ENCODE measurements around the gene PAM16. TPM values are rescaled to one million over a fixed set of nuclear protein-coding genes. Genes with fewer than 3 reads are reported as not detected.

PAM16 gene
- polyA plus RNA-seq, 1 donor from 2014 or later, result 145 TPM

GRCh38 chr16:4369007-4369733 lies 18.0 kb upstream of the PAM16 start:
- Histone ChIP-seq H2AFZ (ENCODE audit: low read depth, low read length) (no peak overlapping the region), H3K36me3 (ENCODE audit: insufficient read depth, low read length) (no peaks in the 10 kb centered on the region), H3K27me3 (ENCODE audit: insufficient read depth, low read depth, low read length) (peaks cover 11% of the 10 kb centered on the region), H3F3A (ENCODE audit: insufficient read depth, low read length, poor library complexity, severe bottlenecking) (no peaks in the 10 kb centered on the region), H3K4me2 (ENCODE audit: low read length) (no peak overlapping the region), H3K9me3 (ENCODE audit: low read length) (no peaks in the 10 kb centered on the region), H3K79me2 (replicated peaks; ENCODE audit: insufficient read depth, low read length) (no peaks in the 10 kb centered on the region), H4K20me1 (ENCODE audit: insufficient read depth) (no peaks in the 10 kb centered on the region), H3K4me3 (ENCODE audit: low read length) (no peak overlapping the region), H3K9me2 (ENCODE audit: insufficient read depth, low read length) (no peaks in the 10 kb centered on the region), H3K9ac (ENCODE audit: low read length) (no peak overlapping the region), H3K27ac (ENCODE audit: low read length) (no peak overlapping the region)
- no peak for TF ChIP-seq RAD21 (conservative IDR thresholded peaks at IDR 0.05)
- TF ChIP-seq REST (IDR thresholded peaks at IDR 0.05; ENCODE audit: borderline replicate concordance), result no peak
- no peak for TF ChIP-seq CTCF (IDR thresholded peaks at IDR 0.05; ENCODE audit: poor library complexity, severe bottlenecking)
- TF ChIP-seq TAF1 (IDR thresholded peaks at IDR 0.05; ENCODE audit: low read depth), result no peak

DNA sequence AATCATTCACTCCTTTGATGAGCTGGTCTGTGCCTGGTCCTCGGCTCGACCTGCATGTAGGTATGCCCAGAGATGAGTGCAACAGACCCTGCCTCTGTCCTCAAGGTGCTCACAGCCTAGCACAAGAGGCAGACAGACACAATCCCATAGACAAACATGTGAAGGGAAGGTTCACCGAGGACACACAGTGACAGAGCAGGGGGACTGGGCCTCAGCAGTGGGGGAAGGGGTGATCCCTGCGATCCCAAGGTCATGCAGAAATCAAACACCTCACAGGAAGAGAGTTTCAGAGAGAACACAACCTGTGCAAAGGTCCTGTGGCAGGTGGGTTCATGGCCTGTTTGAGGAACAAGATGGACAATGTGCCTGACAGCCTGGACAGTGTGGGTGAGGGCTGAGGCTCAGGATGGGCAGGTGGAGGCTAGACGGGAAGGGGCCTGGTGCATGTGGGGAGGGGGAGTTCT lies 16.3 kb upstream of the PAM16 start:
- Histone ChIP-seq H3K4me2 (ENCODE audit: low read length) (no peak overlapping the region), H3K9ac (ENCODE audit: low read length) (no peak overlapping the region), H3K79me2 (replicated peaks; ENCODE audit: insufficient read depth, low read length) (no peaks in the 10 kb centered on the region), H4K20me1 (ENCODE audit: insufficient read depth) (no peaks in the 10 kb centered on the region), H3K4me3 (ENCODE audit: low read length) (no peak overlapping the region), H2AFZ (ENCODE audit: low read depth, low read length) (no peak overlapping the region), H3K27ac (ENCODE audit: low read length) (no peak overlapping the region), H3F3A (ENCODE audit: insufficient read depth, low read length, poor library complexity, severe bottlenecking) (no peaks in the 10 kb centered on the region), H3K27me3 (ENCODE audit: insufficient read depth, low read depth, low read length) (peaks cover 10% of the 10 kb centered on the region), H3K9me3 (ENCODE audit: low read length) (no peaks in the 10 kb centered on the region), H3K36me3 (ENCODE audit: insufficient read depth, low read length) (no peaks in the 10 kb centered on the region), H3K9me2 (ENCODE audit: insufficient read depth, low read length) (no peaks in the 10 kb centered on the region)
- TF ChIP-seq MXI1 (conservative IDR thresholded peaks at IDR 0.05; ENCODE audit: poor library complexity, severe bottlenecking) (no peak), EZH2 (IDR thresholded peaks at IDR 0.05; ENCODE audit: borderline replicate concordance, insufficient read depth, low read length, poor library complexity, severe bottlenecking) (no peak), EP300 (conservative IDR thresholded peaks at IDR 0.05; ENCODE audit: poor library complexity, severe bottlenecking) (no peak), REST (IDR thresholded peaks at IDR 0.05; ENCODE audit: borderline replicate concordance) (no peak), CTCF (IDR thresholded peaks at IDR 0.05; ENCODE audit: poor library complexity, severe bottlenecking) (no peak), POLR2AphosphoS5 (IDR thresholded peaks at IDR 0.05) (no peak), RAD21 (conservative IDR thresholded peaks at IDR 0.05) (no peak), SMC3 (conservative IDR thresholded peaks at IDR 0.05; ENCODE audit: poor library complexity) (no peak), TAF1 (IDR thresholded peaks at IDR 0.05; ENCODE audit: low read depth) (no peak)
